ENCODE measurements around the gene DMRTC2. TPM values are rescaled to one million over a fixed set of nuclear protein-coding genes. Genes with fewer than 3 reads are reported as not detected.

The DMRTC2 gene
- total and polyA plus RNA-seq, 5 experiments from 2014 or later, result not detected

GRCh38 chr19:41813911-41814310 is 30.9 kb upstream of the DMRTC2 start:
- ATAC-seq (no peak), DNase-seq (no peak)

GRCh38 chr19:41815301-41815700 is 29.5 kb upstream of the DMRTC2 start:
- no peak for DNase-seq
- H3K4me1 Mint-ChIP-seq, result peaks cover 5 to 21% (median 15%) of the 10 kb centered on the region in 4 donors
- no peaks in the 10 kb centered on the region for H3K36me3 Mint-ChIP-seq
- ATAC-seq, result no peak
- H3K4me3 Mint-ChIP-seq, result no peak overlapping the region
- POLR2A ChIA-PET, result no interaction called here
- peaks cover 0 to 3% (median 2%) of the 10 kb centered on the region in 5 donors for H3K27me3 Mint-ChIP-seq
- H3K27ac Mint-ChIP-seq, result no peak overlapping the region
- H3K9me3 Mint-ChIP-seq, result no peaks in the 10 kb centered on the region

More at GRCh38 chr19:41813911-41814310, 30.9 kb upstream of the DMRTC2 start:
- Mint-ChIP-seq H3K9me3 (no peaks in the 10 kb centered on the region), H3K4me3 (no peak overlapping the region), H3K4me1 (peaks cover 5 to 23% (median 15%) of the 10 kb centered on the region in 4 donors), H3K27me3 (peaks cover 0 to 17% (median 2%) of the 10 kb centered on the region in 5 donors), H3K27ac (no peak overlapping the region), H3K36me3 (no peaks in the 10 kb centered on the region)
- POLR2A ChIA-PET, result no interaction called here

GRCh38 chr19:41816761-41817160 is 28.1 kb upstream of the DMRTC2 start:
- H3K4me3 Mint-ChIP-seq, result no peak overlapping the region
- no peak overlapping the region for H3K27ac Mint-ChIP-seq
- POLR2A ChIA-PET, result interaction anchor here (0.7 kb wide), 1 partner anchor 118 kb away, joined by 6 read pairs; no protein-coding TSS in a partner anchor
- H3K9me3 Mint-ChIP-seq, result no peaks in the 10 kb centered on the region
- H3K27me3 Mint-ChIP-seq, result peaks cover 4 to 10% (median 8%) of the 10 kb centered on the region in 5 donors
- ATAC-seq, result no peak
- H3K36me3 Mint-ChIP-seq, result no peaks in the 10 kb centered on the region
- DNase-seq, result no peak
- peaks cover 8 to 16% (median 12%) of the 10 kb centered on the region in 4 donors for H3K4me1 Mint-ChIP-seq

GRCh38 chr19:41821003-41821735 is 23.7 kb upstream of the DMRTC2 start:
- POLR2A ChIA-PET, result interaction anchor here (0.6 to 0.8 kb wide), 2 partner anchors 9 to 33 kb away, joined by 4 to 5 read pairs; no protein-coding TSS in a partner anchor
- Mint-ChIP-seq H3K4me1 (peaks cover 0 to 3% (median 0%) of the 10 kb centered on the region in 4 donors), H3K27me3 (peaks cover 4 to 28% (median 16%) of the 10 kb centered on the region in 5 donors), H3K9me3 (no peaks in the 10 kb centered on the region), H3K27ac (no peak overlapping the region), H3K4me3 (no peak overlapping the region), H3K36me3 (no peaks in the 10 kb centered on the region)
- peak in 8 of 10 donors; percentile 27 to 73 (median 54) for DNase-seq
- peak; percentile 80 to 88 for ATAC-seq

GRCh38 chr19:41837981-41838708 is 6.7 kb upstream of the DMRTC2 start:
- ATAC-seq (no peak), DNase-seq (no peak)
- Mint-ChIP-seq H3K27ac (peak overlapping the region in 1 of 10 donors; percentile 38), H3K36me3 (no peaks in the 10 kb centered on the region), H3K4me3 (no peak overlapping the region), H3K27me3 (peaks cover 7 to 25% (median 15%) of the 10 kb centered on the region in 5 donors), H3K9me3 (no peaks in the 10 kb centered on the region), H3K4me1 (no peaks in the 10 kb centered on the region)
- POLR2A ChIA-PET, result no interaction called here

GRCh38 chr19:41839211-41839610 is 5.6 kb upstream of the DMRTC2 start:
- no peak for DNase-seq
- H3K4me3 Mint-ChIP-seq, result no peak overlapping the region
- H3K4me1 Mint-ChIP-seq, result peaks cover 0 to 2% (median 0%) of the 10 kb centered on the region in 4 donors
- POLR2A ChIA-PET, result no interaction called here
- no peaks in the 10 kb centered on the region for H3K36me3 Mint-ChIP-seq
- no peak for ATAC-seq
- no peaks in the 10 kb centered on the region for H3K9me3 Mint-ChIP-seq
- peaks cover 11 to 25% (median 15%) of the 10 kb centered on the region in 5 donors for H3K27me3 Mint-ChIP-seq
- no peak overlapping the region for H3K27ac Mint-ChIP-seq

- H3K27me3 Mint-ChIP-seq, result peaks cover under 1 to 7% (median 5%) of the 10 kb centered on the region in 5 donors
- no peaks in the 10 kb centered on the region for H3K36me3 Mint-ChIP-seq
- H3K4me3 Mint-ChIP-seq, result no peak overlapping the region
These were observed 1.5 kb upstream of the DMRTC2 start for GRCh38 chr19:41843371-41843770.

GRCh38 chr19:41844601-41845000 is 241 bp upstream of the DMRTC2 start, which contains the start of gene LYPD4:
LYPD4 (minus strand) TSS chr19:41844683; CDS start chr19:41839285, 5,398 bp downstream.
- H3K4me1 Mint-ChIP-seq, result peaks cover 0 to 4% (median 0%) of the 10 kb centered on the region in 4 donors
- POLR2A ChIA-PET, result no interaction called here
- H3K36me3 Mint-ChIP-seq, result no peaks in the 10 kb centered on the region
- H3K9me3 Mint-ChIP-seq, result no peaks in the 10 kb centered on the region
- DNase-seq (no peak), ATAC-seq (no peak)
- H3K27ac Mint-ChIP-seq, result peak within 1 kb of the TSS in 1 of 10 donors; percentile 50
- peaks cover 0 to 5% (median 0%) of the 10 kb centered on the region in 5 donors for H3K27me3 Mint-ChIP-seq
- H3K4me3 Mint-ChIP-seq, result no peak within 1 kb of the TSS

More at GRCh38 chr19:41843371-41843770, 1.5 kb upstream of the DMRTC2 start:
- ATAC-seq (no peak), DNase-seq (no peak)
- Mint-ChIP-seq H3K9me3 (no peaks in the 10 kb centered on the region), H3K27ac (no peak overlapping the region), H3K4me1 (peaks cover 0 to 4% (median 0%) of the 10 kb centered on the region in 4 donors)
- POLR2A ChIA-PET, result no interaction called here

- H3K27ac Mint-ChIP-seq, result no peak overlapping the region
- H3K9me3 Mint-ChIP-seq, result no peaks in the 10 kb centered on the region
- ATAC-seq (no peak), DNase-seq (no peak)
- no peak overlapping the region for H3K4me3 Mint-ChIP-seq
- POLR2A ChIA-PET, result no interaction called here
- no peaks in the 10 kb centered on the region for H3K36me3 Mint-ChIP-seq
- peaks cover 0 to 4% (median 0%) of the 10 kb centered on the region in 4 donors for H3K4me1 Mint-ChIP-seq
- H3K27me3 Mint-ChIP-seq, result peaks cover 0 to 5% (median 0%) of the 10 kb centered on the region in 5 donors
These were observed 279 bp downstream of the DMRTC2 start for GRCh38 chr19:41845051-41845590.

- Mint-ChIP-seq H3K4me1 (peaks cover 0 to 4% (median 0%) of the 10 kb centered on the region in 4 donors), H3K27ac (peak overlapping the region in 1 of 10 donors; percentile 15)
- POLR2A ChIA-PET, result no interaction called here
These were observed 2.7 kb downstream of the DMRTC2 start for GRCh38 chr19:41847351-41848105.

GRCh38 chr19:41848666-41849065 is 3.8 kb downstream of the DMRTC2 start:
- DNase-seq (no peak), ATAC-seq (no peak)
- peaks cover 0 to 10% (median 4%) of the 10 kb centered on the region in 5 donors for H3K27me3 Mint-ChIP-seq
- H3K36me3 Mint-ChIP-seq, result no peaks in the 10 kb centered on the region
- peaks cover 0 to 4% (median 0%) of the 10 kb centered on the region in 4 donors for H3K4me1 Mint-ChIP-seq
- H3K4me3 Mint-ChIP-seq, result no peak overlapping the region
- POLR2A ChIA-PET, result no interaction called here
- H3K9me3 Mint-ChIP-seq, result no peaks in the 10 kb centered on the region
- peak overlapping the region in 2 of 10 donors; percentile 11 to 18 for H3K27ac Mint-ChIP-seq

More at GRCh38 chr19:41847351-41848105, 2.7 kb downstream of the DMRTC2 start:
- no peak overlapping the region for H3K4me3 Mint-ChIP-seq
- DNase-seq (no peak), ATAC-seq (no peak)
- H3K9me3 Mint-ChIP-seq, result no peaks in the 10 kb centered on the region
- no peaks in the 10 kb centered on the region for H3K36me3 Mint-ChIP-seq
- peaks cover 0 to 10% (median 4%) of the 10 kb centered on the region in 5 donors for H3K27me3 Mint-ChIP-seq

GRCh38 chr19:41849067-41849466 is 4.2 kb downstream of the DMRTC2 start:
- POLR2A ChIA-PET, result interaction anchor here (0.8 kb wide), 1 partner anchor 12 kb away, joined by 3 read pairs; no protein-coding TSS in a partner anchor
- no peak overlapping the region for H3K4me3 Mint-ChIP-seq
- no peak for DNase-seq
- peak overlapping the region in 2 of 10 donors; percentile 11 to 18 for H3K27ac Mint-ChIP-seq
- no peaks in the 10 kb centered on the region for H3K9me3 Mint-ChIP-seq
- peaks cover 0 to 7% (median 4%) of the 10 kb centered on the region in 5 donors for H3K27me3 Mint-ChIP-seq
- H3K36me3 Mint-ChIP-seq, result no peaks in the 10 kb centered on the region
- peaks cover 0 to 2% (median 0%) of the 10 kb centered on the region in 4 donors for H3K4me1 Mint-ChIP-seq
- ATAC-seq, result no peak

All from naive thymus-derived CD8-positive, alpha-beta T cell (primary cell).